GM11168 (cell line): ENCODE measurements around the gene C1QTNF3.

Experiments used
- in situ Hi-C: fragments of 300-500 bp; cut with MboI; formaldehyde crosslinking; loops from one replicate; pipeline ENCODE4 v1.12.0; 2022; ENCODE audit warnings: low sequenced_read_pairs; ENCODE audit not compliant: unreplicated experiment

Gene C1QTNF3

GRCh38 chr5:34005681-34006080 is 37.3 kb downstream of the C1QTNF3 start:
- in situ Hi-C loops: no loop called here

DNA sequence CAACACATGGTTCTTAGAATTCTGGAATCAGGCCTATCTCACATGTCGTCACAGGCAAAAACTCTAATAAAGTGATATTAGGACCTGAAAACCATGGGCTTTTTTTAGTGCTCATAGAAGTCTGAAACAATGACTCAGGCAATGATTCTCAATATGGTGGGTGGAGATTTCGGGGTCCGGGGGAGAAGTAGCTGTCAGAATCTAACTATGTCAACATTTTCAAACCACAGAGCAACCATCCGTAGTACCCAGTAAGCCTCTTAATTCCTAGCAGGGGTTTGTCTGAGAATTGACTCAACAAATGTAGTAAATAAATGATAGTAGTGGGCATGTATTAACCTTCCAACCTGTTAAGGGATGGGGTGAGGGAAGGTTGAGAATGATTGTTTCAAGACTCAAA is 37.8 kb downstream of the C1QTNF3 start:
- in situ Hi-C loops: no loop called here

GRCh38 chr5:34003941-34004340 is 39.1 kb downstream of the C1QTNF3 start:
- in situ Hi-C loops: no loop called here

DNA sequence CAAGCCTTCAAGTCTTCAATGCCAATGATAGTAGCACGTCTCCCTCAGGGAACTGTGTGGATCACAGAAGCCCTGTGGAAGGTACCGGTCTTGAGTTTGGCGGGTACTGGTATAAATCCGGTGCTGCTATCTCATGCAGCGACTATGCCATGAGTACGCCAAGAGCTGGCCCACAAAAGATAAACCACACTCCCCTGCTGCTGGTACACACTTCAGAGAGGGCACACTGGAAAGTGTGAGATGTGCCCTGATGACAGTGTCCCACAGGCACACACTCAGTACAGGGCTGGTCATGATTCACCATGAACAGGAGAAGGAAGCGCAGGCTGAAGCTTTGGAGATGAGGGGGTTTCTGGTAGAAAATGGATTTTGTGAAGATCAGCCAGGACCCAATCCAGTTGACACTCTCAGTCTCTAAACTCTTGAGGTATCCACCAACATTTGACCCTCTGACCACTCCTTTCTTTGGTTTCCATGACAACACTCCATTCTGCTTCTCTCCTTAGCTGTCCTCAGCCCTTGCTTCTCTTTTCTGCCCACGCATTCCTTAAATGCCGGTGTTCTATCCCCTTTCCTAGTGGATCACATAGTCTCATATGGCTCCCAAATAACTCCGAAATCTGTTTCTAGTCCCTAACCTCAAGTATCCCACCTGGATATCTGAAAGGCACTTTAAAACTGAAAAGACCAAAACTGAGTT is 40.2 kb downstream of the C1QTNF3 start:
- in situ Hi-C loops: no loop called here

- in situ Hi-C loops: no loop called here
Measured at GRCh38 chr5:34001241-34001841, 41.7 kb downstream of the C1QTNF3 start.

DNA sequence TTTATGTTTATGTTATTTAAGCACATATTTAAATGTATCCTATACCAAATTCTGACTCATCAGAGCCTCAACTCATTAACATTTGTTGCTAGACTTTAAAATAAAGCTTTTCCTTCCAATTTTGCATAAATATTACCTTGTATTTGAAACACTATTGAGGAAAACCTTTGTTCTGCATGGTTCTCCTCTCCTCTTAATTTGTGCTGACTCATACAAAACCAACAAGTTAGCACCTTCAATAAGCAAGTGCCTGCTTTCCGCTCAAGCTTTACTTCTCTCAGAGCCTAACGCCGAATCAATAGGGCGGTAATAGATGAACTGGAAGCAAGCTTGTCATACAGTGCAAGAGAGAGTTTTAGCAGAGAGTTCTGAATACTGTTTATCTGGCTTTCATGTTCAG is 43.0 kb downstream of the C1QTNF3 start:
- in situ Hi-C loops: loop anchor here (10.0 kb wide), 1 partner anchor 465 kb away; no protein-coding TSS in a partner anchor

DNA sequence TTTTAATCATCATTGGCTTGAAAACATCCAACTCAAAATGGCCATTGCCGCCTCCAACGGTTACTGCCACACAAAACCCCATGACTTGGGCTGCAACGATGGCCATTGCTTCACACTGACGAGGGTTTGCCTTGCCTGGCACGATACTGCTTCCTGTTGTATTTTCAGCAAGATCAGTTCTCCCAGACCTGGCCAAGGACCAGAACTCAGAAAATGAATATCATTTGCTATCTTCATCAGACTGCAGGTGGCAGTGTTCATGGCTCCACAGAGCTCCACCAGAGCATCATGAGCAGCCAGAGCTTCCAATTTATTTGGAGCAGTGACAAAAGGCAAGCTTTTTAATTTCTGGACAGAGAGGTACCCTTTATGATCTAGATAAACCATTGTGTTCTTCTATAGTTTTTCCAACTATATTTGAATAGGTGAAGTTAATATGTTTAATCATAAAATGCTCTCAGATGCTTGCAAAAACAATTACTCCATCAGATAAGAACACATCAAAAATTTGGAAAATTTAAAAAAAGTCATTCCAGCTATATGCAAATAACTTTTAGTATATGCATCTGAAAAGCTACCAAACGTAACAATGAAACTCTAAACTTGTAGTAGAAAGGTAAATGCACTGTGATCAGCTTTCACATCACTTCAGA is 45.6 kb downstream of the C1QTNF3 start:
- in situ Hi-C loops: loop anchor here (10.0 kb wide), 1 partner anchor 467 kb away; no protein-coding TSS in a partner anchor

DNA sequence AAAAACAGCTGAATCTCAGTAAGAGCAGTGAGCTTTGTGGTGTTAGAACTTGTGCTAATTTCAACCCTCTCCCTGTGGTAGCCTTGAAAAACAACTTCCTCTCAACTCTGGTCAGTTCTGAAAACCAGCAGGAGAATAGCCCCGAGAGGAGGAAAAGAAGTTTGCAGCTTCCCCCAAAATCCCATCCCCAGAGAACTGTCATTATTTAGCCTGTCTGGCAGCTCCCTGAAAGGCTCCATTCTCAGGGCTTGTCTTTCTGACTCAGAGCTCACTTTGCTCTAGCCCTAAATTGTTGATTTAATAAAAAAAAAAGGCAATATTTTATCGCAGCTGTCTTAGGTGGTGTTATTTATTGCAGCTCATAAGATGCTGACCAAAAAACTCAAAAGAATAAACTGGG is 47.1 kb downstream of the C1QTNF3 start:
- in situ Hi-C loops: loop anchor here (10.0 kb wide), 1 partner anchor 469 kb away; no protein-coding TSS in a partner anchor

DNA sequence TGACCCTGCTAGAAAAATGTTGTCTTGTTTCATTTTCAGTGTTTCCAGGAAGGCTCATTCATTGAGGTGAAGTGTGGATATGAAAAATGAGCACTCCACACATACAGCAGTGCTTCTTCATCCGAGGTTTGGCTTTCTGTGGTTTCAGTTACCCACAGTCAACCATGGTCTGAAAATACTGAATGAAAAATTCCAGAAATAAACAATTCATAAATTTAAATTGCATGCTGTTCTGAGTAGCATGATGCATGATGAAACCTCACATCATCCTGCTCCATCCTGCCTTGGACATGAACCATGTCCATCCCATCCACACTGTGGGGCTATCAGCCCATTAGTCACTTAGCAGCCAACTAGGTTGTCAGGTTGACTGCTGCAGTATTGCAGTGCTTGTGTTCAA is 48.2 kb downstream of the C1QTNF3 start:
- in situ Hi-C loops: loop anchor here (10.0 kb wide), 1 partner anchor 470 kb away; no protein-coding TSS in a partner anchor

DNA sequence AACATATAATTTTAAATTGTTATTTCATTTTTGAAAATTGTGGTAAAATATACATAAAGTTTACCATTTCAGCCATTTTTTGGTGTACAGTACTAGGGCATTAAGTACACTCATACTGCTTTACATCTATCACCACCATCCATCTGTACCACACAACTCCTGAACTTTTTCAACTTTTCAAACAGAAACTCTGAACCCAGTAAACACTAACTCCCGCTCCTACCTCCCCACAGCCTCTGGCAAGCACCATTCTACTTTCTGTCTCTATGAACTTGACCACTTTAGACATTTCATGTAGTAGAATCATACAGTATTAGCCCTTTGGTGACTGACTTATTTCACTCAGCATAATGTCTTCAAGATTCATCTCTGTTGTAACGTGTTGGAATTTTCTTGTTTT is 50.1 kb downstream of the C1QTNF3 start:
- in situ Hi-C loops: loop anchor here (10.0 kb wide), 1 partner anchor 472 kb away; no protein-coding TSS in a partner anchor

GRCh38 chr5:33985447-33985846 is 57.6 kb downstream of the C1QTNF3 start:
- in situ Hi-C loops: no loop called here

- in situ Hi-C loops: no loop called here
Measured at GRCh38 chr5:33984671-33985124, 58.3 kb downstream of the C1QTNF3 start, which contains the start of gene SLC45A2. Gene SLC45A2, minus strand, starts transcription at chr5:33984693. Its CDS starts 110 bp downstream, at chr5:33984583.

GRCh38 chr5:33984178-33984577 is 58.8 kb downstream of the C1QTNF3 start:
- in situ Hi-C loops: no loop called here

DNA sequence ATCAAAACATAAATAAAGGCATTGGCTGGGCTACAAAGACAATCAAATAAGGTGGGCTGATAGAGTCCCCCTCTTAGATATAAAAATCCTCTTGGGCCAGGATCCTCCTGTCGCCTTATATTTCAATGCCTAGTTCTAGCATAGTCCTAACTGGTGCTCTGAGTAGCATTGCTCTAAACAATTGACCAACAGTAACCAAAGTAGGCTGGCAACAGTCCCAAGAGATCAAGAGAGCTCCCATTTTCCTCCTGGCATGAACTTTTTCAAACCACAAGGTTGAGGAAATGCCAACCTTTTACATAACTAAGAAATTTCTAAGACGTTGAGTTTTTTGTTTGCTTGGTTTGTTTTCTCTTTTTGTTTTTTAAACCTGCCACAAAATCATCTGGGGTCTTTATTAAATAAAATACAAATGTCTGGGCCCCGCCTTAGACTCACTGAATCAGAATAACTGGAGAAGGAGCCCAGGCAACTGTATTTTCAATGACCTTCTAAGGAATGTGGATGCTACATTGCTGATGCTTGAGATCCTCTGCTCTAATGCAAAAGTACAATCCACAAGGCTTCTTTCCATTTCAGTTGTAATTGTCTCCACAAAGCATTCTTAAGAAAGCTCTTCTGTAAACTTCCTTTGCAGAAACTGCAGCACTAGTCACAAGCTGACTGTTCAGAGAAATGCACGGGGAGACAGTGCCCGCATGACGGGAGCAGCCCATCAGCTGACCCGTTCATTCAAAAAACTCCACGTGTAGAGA is 61.4 kb downstream of the C1QTNF3 start:
- in situ Hi-C loops: no loop called here

DNA sequence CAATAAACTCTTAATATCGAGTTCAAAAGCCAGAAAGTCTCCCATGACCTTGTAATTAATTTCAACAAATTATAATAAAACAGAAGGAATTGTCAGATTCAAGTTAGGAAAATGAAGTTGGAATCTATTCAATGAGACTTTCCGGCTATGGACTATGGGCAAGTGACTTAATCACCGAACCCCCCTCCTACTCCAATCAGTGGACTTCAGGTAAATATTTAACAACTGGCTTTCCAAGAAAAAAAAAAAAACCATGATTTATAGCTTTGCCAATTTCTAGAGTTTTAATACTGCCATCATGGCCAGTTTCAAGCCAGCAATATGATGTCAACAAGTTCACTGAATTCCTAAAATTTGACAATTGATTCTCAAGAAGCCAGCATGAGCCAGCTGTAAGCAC is 63.0 kb downstream of the C1QTNF3 start:
- in situ Hi-C loops: no loop called here

DNA sequence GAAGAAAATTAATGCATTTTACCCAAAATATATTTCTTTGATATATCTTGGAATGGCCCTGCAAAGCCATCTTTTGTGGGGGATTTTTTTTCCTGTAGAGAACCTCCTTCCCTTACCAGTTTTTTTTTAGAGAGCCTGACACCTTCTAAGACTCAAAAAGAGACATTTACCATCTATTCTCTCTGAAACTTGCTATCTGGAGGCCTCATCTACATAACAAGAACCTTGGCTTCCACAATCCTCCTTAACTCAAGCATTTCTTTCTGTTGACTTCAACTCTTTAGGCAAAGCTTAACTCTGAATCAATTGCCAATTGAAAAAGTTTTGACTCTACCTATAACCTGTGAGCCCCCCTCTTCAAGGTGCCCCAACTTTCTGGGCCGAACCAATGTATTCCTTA is 64.7 kb downstream of the C1QTNF3 start:
- in situ Hi-C loops: no loop called here

GRCh38 chr5:33976307-33976706 is 66.7 kb downstream of the C1QTNF3 start:
- in situ Hi-C loops: no loop called here

GRCh38 chr5:33975852-33976251 is 67.2 kb downstream of the C1QTNF3 start:
- in situ Hi-C loops: no loop called here

DNA sequence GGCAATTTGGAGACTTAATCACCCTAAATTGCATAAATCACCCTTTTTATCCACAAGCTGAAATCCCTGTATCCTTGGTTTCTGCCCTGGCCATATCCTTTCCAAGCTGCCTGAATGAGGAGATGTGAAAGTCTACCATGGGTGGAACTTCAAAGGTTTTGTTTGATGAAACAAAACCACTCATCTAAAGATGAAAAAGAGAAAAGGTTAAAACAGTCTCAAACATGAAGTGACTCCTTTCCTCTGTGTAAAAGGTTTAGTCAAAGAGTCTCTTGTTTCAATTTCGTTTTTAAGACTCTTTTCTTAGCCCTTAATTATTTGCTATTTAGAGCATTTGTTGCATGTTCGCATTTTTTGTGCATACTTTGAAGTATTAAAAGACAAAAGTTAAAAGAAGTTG is 69.7 kb downstream of the C1QTNF3 start:
- in situ Hi-C loops: no loop called here
